GM03348 (cell line): ENCODE measurements around the gene SLC25A33.

Source experiments
- DNase-seq: peaks from one replicate; pipeline ENCODE4 v3.0.0; 2012; ENCODE audit warnings: low spot score

Gene SLC25A33

DNA sequence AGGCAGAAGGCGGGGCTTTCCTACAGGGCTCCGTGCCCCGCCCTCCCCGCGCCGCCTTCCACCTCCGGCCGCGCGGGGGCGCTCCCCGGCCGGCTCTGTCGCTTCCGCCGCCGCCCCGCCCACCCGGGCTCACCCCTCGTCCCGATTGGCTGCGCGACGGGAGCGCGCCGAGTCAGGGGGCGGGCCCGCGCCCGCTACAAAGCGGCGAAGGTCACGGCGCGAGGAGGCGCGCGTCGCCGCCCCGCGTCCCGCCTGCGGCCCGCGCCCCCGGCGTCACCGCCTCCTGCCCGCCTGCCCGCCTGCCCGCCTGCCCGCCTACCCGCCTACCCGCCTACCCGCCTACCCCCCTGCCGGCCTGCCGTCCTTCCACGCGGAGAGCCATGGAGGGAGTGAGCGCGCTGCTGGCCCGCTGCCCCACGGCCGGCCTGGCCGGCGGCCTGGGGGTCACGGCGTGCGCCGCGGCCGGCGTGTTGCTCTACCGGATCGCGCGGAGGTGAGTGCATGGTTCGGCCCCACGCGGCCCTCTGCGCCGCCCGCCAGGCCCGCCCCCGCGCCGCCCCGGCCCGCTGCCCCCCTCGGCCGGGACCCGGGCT, 49.4 kb downstream of the SLC25A33 start, which contains the start of gene TMEM201:
Gene TMEM201, plus strand, starts transcription at position 361 of the 593 bp plus-strand sequence. Its CDS starts 20 bp downstream, at position 381.
- DNase-seq: peak; percentile 100

GRCh38 chr1:9589144-9589718, 50.0 kb downstream of the SLC25A33 start:
- peak; percentile 56 for DNase-seq

GRCh38 chr1:9589719-9590157, 50.5 kb downstream of the SLC25A33 start:
- DNase-seq: no peak

DNA sequence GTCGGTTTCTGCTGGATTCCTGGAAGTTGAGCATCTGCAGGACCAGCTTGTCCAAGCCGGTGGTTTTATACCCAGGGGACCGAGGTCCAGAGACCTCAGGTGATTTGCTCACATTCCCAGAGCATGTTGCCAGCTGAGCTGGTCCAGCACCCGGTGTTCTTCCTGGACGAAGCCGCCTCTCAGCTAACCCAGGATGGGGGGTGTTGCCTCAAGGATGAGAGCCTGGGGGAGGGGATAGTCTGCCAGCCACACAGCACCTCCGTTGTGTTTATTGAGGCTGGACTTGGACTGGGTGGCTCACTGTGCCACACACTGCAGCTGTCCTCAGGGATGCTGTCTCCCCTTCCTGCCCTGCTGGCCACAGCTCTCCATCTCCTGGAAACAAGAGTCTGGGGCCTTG, 50.9 kb downstream of the SLC25A33 start:
- no peak for DNase-seq

GRCh38 chr1:9590945-9591668, 51.8 kb downstream of the SLC25A33 start:
- no peak for DNase-seq

DNA sequence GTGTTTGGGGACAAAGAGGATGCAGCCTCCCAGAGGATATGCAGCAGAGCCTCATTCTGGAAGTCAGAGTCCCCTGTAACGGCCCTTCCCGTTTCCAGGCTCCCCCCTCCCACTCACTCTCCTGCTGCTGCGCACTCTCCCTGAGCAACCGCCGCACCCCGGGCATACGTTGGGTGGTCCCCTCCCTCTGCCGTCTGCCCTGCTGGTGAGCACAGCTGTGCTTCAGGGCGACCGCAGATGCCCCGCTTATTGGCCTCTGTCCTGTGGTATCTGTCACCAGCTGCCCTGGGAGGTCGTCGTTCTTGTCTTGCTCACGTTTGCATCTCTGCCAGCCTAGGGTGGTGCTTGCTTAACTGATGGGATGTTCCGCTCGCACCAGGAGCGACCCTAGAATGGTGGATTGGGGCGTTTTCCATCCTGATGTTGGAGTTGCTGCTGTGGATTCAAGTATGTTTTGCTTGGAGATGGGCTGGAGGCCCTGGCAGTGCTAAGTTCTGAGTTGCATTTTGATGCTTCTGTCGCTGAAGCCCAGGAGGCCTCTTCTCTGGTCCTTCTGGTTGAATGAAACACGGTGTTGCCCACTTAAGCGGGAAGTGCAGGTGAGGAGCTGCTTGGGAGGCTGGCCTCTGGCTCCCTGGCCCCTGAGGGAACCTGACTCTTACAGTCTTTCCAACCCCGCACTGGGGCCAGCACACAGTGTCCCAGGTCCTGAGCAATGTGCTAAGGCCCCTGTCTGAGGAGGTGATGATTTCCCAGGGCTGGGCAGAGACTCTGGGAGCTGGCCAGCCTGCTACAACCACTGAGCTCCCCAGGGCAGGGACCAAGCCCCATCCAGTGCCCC, 52.6 kb downstream of the SLC25A33 start:
- no peak for DNase-seq

DNA sequence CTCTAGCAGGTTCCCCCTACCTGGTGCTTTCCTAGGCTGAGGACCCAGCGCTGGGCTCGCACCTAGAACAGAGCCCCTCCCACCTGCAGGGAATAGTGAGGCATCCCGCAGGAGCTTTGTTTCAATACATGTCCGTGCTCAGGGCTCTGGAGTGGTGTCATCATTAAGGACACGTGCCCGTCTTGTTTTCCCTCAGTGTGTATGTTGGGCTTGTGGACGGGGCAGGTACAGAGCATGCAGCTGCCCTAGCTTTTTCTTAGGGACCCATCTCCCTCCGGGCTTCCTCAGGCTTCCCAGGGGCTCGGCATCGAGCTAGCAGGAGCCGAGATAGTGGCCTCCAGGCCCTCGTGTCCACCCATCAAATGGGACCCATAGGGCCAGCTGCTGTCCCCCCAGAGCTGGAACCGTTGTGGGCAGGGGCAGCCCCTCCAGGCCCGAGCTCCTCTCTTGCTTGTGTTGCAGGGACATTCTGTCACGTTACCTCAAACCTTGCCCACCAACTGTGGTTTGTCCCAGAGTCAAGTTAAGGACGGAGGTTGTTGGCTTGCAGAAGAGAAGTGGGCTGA, 53.3 kb downstream of the SLC25A33 start:
- DNase-seq: no peak

DNA sequence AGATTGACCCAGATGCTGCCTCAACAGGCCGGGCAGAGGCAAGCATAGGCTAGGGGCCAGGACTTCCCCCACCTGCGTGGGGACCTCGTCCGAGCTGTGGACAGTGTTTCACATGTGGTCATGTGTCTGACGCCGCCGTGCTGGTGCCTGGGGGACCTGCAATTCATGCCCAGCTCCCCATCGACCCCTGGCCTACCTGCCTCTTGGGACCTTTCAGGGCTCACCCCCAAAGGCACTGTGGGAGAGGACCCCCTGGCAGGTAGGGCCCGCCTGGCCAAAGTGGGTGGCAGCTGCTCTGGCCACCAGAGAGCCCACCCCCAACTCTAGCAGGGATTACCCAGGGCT, 53.9 kb downstream of the SLC25A33 start:
- DNase-seq: no peak

GRCh38 chr1:9593492-9594465, 54.5 kb downstream of the SLC25A33 start:
- peak; percentile 65 for DNase-seq

GRCh38 chr1:9594471-9595155, 55.3 kb downstream of the SLC25A33 start:
- DNase-seq: no peak

DNA sequence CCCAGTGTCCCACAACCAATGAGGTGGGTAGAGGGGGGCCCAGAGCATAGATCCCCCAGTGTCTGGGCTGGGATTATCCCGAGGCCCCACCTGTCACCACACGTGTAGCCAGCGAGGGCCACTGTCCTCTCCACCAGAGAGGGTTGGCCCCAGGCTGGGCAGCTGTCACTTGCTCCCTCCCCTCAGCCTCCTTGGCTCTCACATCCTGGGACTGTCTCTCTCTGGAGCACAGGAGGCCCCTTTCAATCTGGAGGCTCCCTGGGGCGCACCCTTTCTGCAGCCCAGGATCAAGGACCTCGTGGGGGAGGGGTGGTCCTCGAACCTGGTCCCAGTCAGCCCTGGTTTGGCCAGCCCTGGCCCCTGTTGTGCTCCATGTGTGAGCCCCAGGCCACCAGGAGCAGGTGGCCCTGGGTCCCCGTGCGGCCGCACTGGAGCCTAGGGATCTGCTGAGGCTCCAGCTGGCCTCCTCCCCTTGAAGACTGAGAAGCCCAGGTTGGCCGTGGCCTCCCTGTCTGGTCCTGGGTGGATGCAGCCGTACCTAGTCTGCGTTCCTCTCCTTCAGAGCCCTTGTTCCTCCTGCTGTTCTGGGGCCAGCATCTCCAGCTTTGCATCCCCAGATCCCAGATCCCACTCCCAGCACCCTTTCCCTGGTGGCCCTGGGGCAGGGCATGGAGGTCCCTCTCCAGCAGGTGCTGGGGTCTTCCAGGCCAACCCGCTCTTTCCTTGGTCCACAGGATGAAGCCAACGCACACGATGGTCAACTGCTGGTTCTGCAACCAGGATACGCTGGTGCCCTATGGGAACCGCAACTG, 56.1 kb downstream of the SLC25A33 start:
- DNase-seq: no peak

DNA sequence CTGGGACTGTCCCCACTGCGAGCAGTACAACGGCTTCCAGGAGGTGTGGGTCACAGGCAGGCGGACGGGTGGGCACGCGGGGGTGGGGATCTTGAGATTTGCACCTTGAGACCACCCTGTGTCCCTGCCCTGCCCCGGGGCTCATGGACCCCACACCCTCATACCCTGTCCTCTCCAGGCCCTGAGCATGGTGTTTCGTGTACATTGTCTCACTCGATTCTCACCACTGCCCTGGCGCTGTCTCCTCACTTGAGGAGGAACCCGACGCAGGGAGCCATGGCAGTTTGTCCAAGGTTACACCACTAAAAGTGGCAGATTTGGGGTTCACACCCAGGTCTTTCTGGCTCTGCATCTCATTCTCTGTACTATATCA, 56.7 kb downstream of the SLC25A33 start:
- no peak for DNase-seq

DNA sequence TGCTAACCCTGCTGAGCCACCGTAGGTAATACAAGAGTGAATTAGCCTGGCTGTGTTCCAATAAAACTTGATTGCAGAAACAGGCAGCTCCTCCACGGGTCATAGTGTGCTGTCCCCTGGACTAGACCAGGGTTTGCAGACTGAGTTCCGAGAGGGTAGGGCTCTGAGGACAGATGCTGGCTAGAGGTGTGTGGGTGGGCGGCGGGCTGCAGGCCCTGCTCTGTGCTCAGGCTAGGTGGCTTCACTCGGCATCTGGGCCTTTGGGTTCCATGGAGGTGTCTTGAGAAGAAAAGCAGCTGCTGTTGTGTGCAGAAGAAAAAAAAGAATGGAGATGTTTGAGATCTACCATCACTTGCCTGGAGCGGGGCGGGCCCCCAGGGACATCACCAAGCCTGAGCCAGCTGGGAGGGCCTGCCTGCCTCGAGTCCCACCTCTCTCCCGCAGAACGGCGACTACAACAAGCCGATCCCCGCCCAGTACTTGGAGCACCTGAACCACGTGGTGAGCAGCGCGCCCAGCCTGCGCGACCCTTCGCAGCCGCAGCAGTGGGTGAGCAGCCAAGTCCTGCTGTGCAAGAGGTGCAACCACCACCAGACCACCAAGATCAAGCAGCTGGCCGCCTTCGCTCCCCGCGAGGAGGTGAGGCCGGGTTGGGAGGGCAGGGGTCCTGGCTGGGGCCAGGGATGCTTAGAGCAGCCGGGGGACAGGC, 57.3 kb downstream of the SLC25A33 start:
- no peak for DNase-seq

DNA sequence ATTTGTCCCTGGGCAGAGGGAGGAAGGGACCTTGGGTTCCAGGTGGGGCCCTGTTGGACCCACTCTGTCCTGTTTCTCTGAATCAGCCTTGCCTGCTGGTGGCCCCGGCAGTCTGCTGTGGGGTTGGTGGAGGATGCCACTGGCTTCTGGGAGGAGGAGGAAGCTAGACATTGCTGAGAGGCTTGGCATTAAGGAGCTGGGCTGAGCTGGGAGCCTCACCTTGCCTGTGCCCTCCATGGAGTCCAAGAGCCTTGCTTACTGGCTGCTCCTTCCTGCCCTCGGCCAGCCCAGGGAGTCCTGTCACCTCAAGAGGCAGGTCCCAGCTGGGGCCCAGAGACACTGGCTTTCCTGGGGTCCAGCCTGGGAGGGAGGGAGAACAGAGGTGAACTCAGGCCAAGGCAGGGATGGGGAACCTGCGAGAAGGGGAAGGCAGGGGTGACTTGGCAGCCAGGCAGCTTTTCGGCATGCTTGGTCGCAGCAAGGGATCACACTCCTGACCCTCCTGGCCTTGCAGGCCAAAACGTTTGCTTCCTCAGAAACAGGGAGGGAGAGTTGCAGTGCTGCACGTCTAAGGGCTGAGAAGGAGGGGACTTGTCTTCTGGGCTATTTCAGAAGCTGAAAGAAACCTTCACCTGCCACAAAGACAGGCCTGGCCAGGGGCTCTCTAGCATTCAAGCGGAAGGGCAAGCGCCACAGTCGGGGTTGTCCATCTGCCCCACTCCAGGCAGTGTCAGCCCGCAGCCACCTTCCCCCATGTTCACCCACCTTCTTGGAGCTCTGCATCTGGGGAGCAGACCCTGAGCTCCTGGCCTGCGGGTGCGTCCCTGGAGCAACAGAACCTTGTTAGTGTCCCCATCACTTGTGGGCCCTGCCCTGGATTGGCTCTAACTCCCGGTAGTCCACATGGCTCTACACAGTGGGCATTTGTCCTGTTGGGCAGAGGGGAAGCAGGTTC, 58.4 kb downstream of the SLC25A33 start:
- no peak for DNase-seq

DNA sequence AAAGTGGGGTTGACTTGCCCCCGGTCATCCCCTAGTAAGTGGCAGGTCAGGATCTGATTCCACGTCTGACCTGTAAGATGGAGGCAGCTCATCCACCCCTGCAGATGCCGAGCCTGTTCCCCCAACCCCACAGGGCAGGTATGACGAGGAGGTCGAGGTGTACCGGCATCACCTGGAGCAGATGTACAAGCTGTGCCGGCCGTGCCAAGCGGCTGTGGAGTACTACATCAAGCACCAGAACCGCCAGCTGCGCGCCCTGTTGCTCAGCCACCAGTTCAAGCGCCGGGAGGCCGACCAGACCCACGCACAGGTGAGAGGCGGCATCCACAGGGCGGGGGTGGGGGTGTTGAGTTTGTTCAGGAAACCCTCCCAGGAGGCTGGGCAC, 59.0 kb downstream of the SLC25A33 start:
- no peak for DNase-seq

DNA sequence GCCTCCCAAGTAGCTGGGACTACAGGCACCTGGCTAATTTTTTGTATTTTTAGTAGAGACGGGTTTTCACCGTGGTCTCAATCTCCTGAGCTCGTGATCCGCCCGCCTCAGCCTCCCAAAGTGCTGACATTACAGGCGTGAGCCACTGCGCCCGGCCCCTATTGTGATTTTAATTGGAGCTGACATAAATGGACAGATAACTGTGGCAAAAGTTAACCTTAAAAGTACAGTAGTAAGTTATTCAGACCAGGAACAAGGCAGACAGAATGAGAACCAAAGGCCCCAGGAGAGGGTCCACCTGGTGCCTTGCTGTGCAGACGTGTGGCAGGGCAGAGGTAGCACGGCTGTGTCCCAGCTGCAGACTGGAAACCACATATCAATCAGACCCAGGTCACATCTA, 60.5 kb downstream of the SLC25A33 start:
- no peak for DNase-seq

DNA sequence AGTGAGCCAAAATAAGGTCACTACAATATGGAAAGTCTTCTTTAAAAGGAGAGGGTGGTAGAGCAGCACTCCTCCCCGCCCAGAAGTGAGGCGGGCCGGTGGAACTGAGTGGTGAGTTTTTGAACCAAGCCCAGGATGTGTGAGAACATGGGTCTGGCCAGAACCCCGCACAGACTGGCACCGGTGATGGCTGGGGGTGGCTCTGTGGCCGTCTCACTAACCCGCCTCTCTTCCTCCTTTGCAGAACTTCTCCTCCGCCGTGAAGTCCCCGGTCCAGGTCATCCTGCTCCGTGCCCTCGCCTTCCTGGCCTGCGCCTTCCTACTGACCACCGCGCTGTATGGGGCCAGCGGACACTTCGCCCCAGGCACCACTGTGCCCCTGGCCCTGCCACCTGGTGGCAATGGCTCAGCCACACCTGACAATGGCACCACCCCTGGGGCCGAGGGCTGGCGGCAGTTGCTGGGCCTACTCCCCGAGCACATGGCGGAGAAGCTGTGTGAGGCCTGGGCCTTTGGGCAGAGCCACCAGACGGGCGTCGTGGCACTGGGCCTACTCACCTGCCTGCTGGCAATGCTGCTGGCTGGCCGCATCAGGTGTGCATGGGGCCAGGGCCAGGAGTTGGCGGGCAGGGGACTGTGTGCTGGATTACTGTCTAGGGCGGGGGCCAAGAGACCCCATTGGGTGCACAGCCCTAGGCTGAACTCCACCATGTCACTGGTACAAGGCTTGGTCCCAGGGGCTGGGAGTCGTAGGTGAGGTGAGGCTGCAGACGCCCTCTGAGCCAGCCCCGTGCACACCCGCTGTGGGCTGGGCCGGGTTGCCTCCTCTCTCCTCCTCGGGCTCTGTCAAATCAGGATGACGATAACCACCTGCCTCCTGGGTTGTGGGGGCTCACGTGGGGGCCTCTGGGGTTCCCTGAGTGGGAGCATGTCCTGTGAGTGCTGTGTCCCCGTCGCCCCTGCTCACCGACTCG, 61.9 kb downstream of the SLC25A33 start:
- DNase-seq: no peak
